Fibroblast of pulmonary artery (primary cell): ENCODE results near the gene IFFO2.

Source experiments
- DNase-seq: peaks from one replicate; pipeline ENCODE4 v3.0.0-alpha.2; 2010; ENCODE audit warnings: low read depth
- H3K4me3 ChIP-seq: replicated peaks from 2 replicates; pipeline ENCODE4 v1.5.1; 2011; ENCODE audit warnings: low read depth, mild to moderate bottlenecking, control low read depth, low read length, moderate library complexity
- CTCF ChIP-seq: IDR thresholded peaks from 2 replicates; pipeline ENCODE4 v1.5.1; 2011; ENCODE audit warnings: mild to moderate bottlenecking, control low read depth, low read length, inconsistent platforms; ENCODE audit errors: missing control alignments

Gene IFFO2

GRCh38 chr1:18866314-18866713 is 90.2 kb downstream of the IFFO2 start:
- no peak overlapping the region for H3K4me3 ChIP-seq
- no peak for TF ChIP-seq CTCF
- DNase-seq, result no peak

- H3K4me3 ChIP-seq, result no peak overlapping the region
- TF ChIP-seq CTCF, result no peak
- no peak for DNase-seq
These were observed 91.3 kb downstream of the IFFO2 start for GRCh38 chr1:18865176-18865575.

- no peak overlapping the region for H3K4me3 ChIP-seq
- no peak for DNase-seq
- TF ChIP-seq CTCF, result no peak
These were observed 94.9 kb downstream of the IFFO2 start for GRCh38 chr1:18861590-18861989.

GRCh38 chr1:18861082-18861481 is 95.4 kb downstream of the IFFO2 start:
- no peak for DNase-seq
- no peak for TF ChIP-seq CTCF
- H3K4me3 ChIP-seq, result no peak overlapping the region

- no peak for DNase-seq
- H3K4me3 ChIP-seq, result no peak within 1 kb of the TSS
- TF ChIP-seq CTCF, result no peak
These were observed 96.9 kb downstream of the IFFO2 start, which contains the start of gene TAS1R2 for GRCh38 chr1:18859560-18859959. Gene TAS1R2 (minus strand): TSS chr1:18859660. CDS start chr1:18859660, 0 bp downstream.

GRCh38 chr1:18858070-18858688 is 98.3 kb downstream of the IFFO2 start:
- DNase-seq, result no peak
- H3K4me3 ChIP-seq, result no peak overlapping the region
- no peak for TF ChIP-seq CTCF

- DNase-seq, result no peak
- no peak overlapping the region for H3K4me3 ChIP-seq
- TF ChIP-seq CTCF, result no peak
These were observed 100.0 kb downstream of the IFFO2 start for GRCh38 chr1:18856435-18856834.
